Caco-2 (cell line): Measurements from ENCODE around the gene THADA. TPM values are rescaled to one million over a fixed set of nuclear protein-coding genes. Genes with fewer than 3 reads are reported as not detected.
A peak's percentile ranks its signal among the peaks of the same experiment; 100 is the strongest.

Experiments
- BruUV-seq: library from RNA; stranded (reverse); fragments of 400-500 nt; replicated peaks from 2 replicates; lab custom pipeline; 2021; lab: Mats Ljungman, UMichigan
- CTCF ChIA-PET: fragments of 300-600 bp; sonication (Branson Sonifier 250); formaldehyde crosslinking; loops from one replicate; lab custom pipeline; 2022; ENCODE audit warnings: antibody characterized with exemption; lab: Charles Lee
- POLR2A ChIA-PET: fragments of 300-600 bp; sonication (Branson Sonifier 250); formaldehyde crosslinking; loops from one replicate; lab custom pipeline; 2022; ENCODE audit warnings: antibody characterized with exemption; lab: Charles Lee
- DNase-seq, 2 experiments: peaks; one replicate each; pipeline versions ENCODE4 v3.0.0 to v3.0.0-alpha.2; 2020 to 2022
- H3K27me3 ChIP-seq: replicated peaks from 2 replicates; pipeline ENCODE4 v1.6.0; 2011; ENCODE audit warnings: low read length; ENCODE audit not compliant: control insufficient read depth, insufficient read depth
- H3K36me3 ChIP-seq: 2 replicates; pipeline ENCODE4 v1.5.1; 2011; ENCODE audit warnings: low read length; ENCODE audit not compliant: control insufficient read depth, insufficient read depth
- H3K4me1 ChIP-seq: fragments of 250-450 bp; sonication (Bioruptor Pico); 2 replicates; pipeline ENCODE4 v1.5.1; 2020; ENCODE audit warnings: mild to moderate bottlenecking
- H3K4me3 ChIP-seq: 2 replicates; pipeline ENCODE4 v1.5.1; 2011; ENCODE audit warnings: low read depth, mild to moderate bottlenecking, control low read depth, low read length
- H3K9me3 ChIP-seq: fragments of 250-450 bp; sonication (Bioruptor Pico); 2 replicates; pipeline ENCODE4 v1.5.1; 2020; ENCODE audit warnings: mild to moderate bottlenecking, moderate library complexity
- H3K27ac Mint-ChIP-seq: one replicate; pipeline ENCODE4 v1.8.0; 2022; ENCODE audit warnings: mixed read lengths; ENCODE audit not compliant: unreplicated experiment
- H3K27me3 Mint-ChIP-seq: one replicate; pipeline ENCODE4 v1.8.0; 2022; ENCODE audit warnings: mixed read lengths; ENCODE audit not compliant: insufficient read depth, unreplicated experiment
- H3K36me3 Mint-ChIP-seq: one replicate; pipeline ENCODE4 v1.8.0; 2022; ENCODE audit warnings: mild to moderate bottlenecking, mixed read lengths; ENCODE audit not compliant: insufficient read depth, unreplicated experiment
- H3K4me1 Mint-ChIP-seq: one replicate; pipeline ENCODE4 v1.8.0; 2022; ENCODE audit warnings: low read depth, mixed read lengths; ENCODE audit not compliant: unreplicated experiment
- H3K4me3 Mint-ChIP-seq: one replicate; pipeline ENCODE4 v1.8.0; 2022; ENCODE audit warnings: mild to moderate bottlenecking, moderate library complexity, mixed read lengths; ENCODE audit not compliant: unreplicated experiment
- H3K9me3 Mint-ChIP-seq: one replicate; pipeline ENCODE4 v1.8.0; 2022; ENCODE audit warnings: mixed read lengths; ENCODE audit not compliant: unreplicated experiment
- intact Hi-C: fragments of 100-400 bp; cut with micrococcal nuclease; formaldehyde crosslinking; loops from one replicate; pipeline ENCODE4 v1.10.0; 2022; ENCODE audit not compliant: unreplicated experiment
- total RNA-seq: library from RNA; stranded (reverse); gene quantifications from 2 replicates; pipeline ENCODE4 v1.2.3, GENCODE V29; 2022
- TF ChIP-seq, protein P1 (sequence below), 2 experiments: fragments of 200-600 bp in 1 of 2; IDR thresholded peaks; 1 replicate in 1 of 2; 2 replicates in 1 of 2; pipeline versions ENCODE4 v1.5.1 to v1.8.0; 2011 to 2022; ENCODE audit warnings: antibody characterized with exemption in 1 of 2, control low read depth in 1 of 2, inconsistent platforms in 1 of 2, low read depth in 1 of 2, low read length in 1 of 2, mild to moderate bottlenecking in 1 of 2, moderate library complexity in 1 of 2; ENCODE audit not compliant: insufficient read depth in 1 of 2, severe bottlenecking in 1 of 2, unreplicated experiment in 1 of 2

THADA gene
- total RNA-seq, 1 experiment from 2014 or later, result 33.8 TPM

GRCh38 chr2:43464590-43464989 is 131.2 kb downstream of the THADA start:
- peaks cover 73% of the 10 kb centered on the region for H3K4me1 ChIP-seq
- peaks cover 57% of the 10 kb centered on the region for H3K4me1 Mint-ChIP-seq
- peak overlapping the region; percentile 63 for H3K27ac Mint-ChIP-seq

GRCh38 chr2:43462866-43463641 is 132.8 kb downstream of the THADA start:
- peak; percentile 85 to 86 for DNase-seq
- H3K36me3 ChIP-seq, result no peaks in the 10 kb centered on the region; the same call in 1 of the 2 replicates
- H3K4me3 ChIP-seq, result no peak overlapping the region
- H3K9me3 ChIP-seq, result no peaks in the 10 kb centered on the region
- H3K4me1 ChIP-seq, result peaks cover 65% of the 10 kb centered on the region
- TSS peak; percentile 80 for BruUV-seq
- Mint-ChIP-seq H3K27me3 (no peaks in the 10 kb centered on the region), H3K9me3 (peaks cover 9% of the 10 kb centered on the region), H3K27ac (peak overlapping the region; percentile 89), H3K4me1 (peaks cover 52% of the 10 kb centered on the region), H3K4me3 (peak overlapping the region; percentile 58), H3K36me3 (peaks cover 22% of the 10 kb centered on the region)
- intact Hi-C loops, result loop anchor here (1.0 kb wide), 1 partner anchor 43 kb away; no protein-coding TSS in a partner anchor
- no peaks in the 10 kb centered on the region for H3K27me3 ChIP-seq
- TF ChIP-seq, protein P1, sequence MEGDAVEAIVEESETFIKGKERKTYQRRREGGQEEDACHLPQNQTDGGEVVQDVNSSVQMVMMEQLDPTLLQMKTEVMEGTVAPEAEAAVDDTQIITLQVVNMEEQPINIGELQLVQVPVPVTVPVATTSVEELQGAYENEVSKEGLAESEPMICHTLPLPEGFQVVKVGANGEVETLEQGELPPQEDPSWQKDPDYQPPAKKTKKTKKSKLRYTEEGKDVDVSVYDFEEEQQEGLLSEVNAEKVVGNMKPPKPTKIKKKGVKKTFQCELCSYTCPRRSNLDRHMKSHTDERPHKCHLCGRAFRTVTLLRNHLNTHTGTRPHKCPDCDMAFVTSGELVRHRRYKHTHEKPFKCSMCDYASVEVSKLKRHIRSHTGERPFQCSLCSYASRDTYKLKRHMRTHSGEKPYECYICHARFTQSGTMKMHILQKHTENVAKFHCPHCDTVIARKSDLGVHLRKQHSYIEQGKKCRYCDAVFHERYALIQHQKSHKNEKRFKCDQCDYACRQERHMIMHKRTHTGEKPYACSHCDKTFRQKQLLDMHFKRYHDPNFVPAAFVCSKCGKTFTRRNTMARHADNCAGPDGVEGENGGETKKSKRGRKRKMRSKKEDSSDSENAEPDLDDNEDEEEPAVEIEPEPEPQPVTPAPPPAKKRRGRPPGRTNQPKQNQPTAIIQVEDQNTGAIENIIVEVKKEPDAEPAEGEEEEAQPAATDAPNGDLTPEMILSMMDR (IDR thresholded peaks at IDR 0.05; ENCODE audit: insufficient read depth in 1 of 2, low read depth in 1 of 2, low read length in 1 of 2, severe bottlenecking in 1 of 2, unreplicated experiment in 1 of 2), result no peak
- CTCF ChIA-PET, result interaction anchor here (0.6 to 1.1 kb wide), 7 partner anchors 15 to 638 kb away, joined by 3 to 4 read pairs (median 3); no protein-coding TSS in a partner anchor
- POLR2A ChIA-PET, result interaction anchor here (0.9 to 1.0 kb wide), 2 partner anchors 19 to 236 kb away, joined by 3 to 4 read pairs; partner anchors contain the start of gene ZFP36L2

More at GRCh38 chr2:43464590-43464989, 131.2 kb downstream of the THADA start:
- TF ChIP-seq, protein P1 (IDR thresholded peaks at IDR 0.05; ENCODE audit: insufficient read depth in 1 of 2, low read depth in 1 of 2, low read length in 1 of 2, severe bottlenecking in 1 of 2, unreplicated experiment in 1 of 2), result no peak
- no peaks in the 10 kb centered on the region; the same call in 1 of the 2 replicates for H3K36me3 ChIP-seq
- BruUV-seq, result no TSS peak
- H3K9me3 ChIP-seq, result no peaks in the 10 kb centered on the region
- no peaks in the 10 kb centered on the region for H3K27me3 ChIP-seq
- H3K4me3 Mint-ChIP-seq, result no peak overlapping the region
- H3K36me3 Mint-ChIP-seq, result peaks cover 15% of the 10 kb centered on the region
- intact Hi-C loops, result no loop called here
- no peak for DNase-seq
- H3K27me3 Mint-ChIP-seq, result no peaks in the 10 kb centered on the region
- POLR2A ChIA-PET, result interaction anchor here (0.7 kb wide), 1 partner anchor 131 kb away, joined by 3 read pairs; the partner anchor contains the start of gene THADA
- H3K9me3 Mint-ChIP-seq, result peaks cover under 1% of the 10 kb centered on the region
- CTCF ChIA-PET, result interaction anchor here (0.6 kb wide), 1 partner anchor 240 kb away, joined by 3 read pairs; no protein-coding TSS in a partner anchor
- no peak overlapping the region for H3K4me3 ChIP-seq

DNA sequence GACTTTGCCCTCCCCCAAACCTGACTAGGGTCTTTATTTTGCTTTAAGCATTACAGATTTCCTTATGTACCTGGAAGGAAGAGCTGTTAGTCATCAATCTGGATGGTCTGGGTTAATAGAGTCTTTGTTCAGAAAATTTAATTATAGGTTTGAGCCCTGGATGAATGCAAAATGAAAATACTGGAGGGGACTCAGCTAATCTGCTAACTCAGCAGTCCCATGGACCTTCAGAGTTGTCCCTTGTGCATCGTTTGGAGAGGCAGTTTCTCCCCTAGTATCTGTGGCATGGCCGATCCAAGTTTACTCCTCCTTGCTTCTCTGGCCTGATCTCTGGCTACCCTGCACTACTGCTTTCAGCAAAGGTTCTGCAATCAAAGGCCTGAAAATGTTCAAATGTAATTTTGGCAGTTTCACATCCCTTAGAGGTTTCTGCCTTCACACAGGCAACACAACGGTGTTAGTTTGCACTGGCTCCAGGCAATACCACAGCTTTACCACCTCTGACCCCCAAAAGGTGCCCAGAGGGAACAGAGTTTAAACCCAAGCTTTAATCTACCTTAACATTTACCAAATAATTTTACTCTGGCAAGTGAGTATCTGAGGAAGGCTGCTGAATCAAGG is 134.3 kb downstream of the THADA start:
- intact Hi-C loops, result no loop called here
- H3K9me3 Mint-ChIP-seq, result peaks cover 9% of the 10 kb centered on the region
- no peak overlapping the region for H3K4me3 Mint-ChIP-seq
- no peaks in the 10 kb centered on the region; the same call in 1 of the 2 replicates for H3K36me3 ChIP-seq
- peaks cover 61% of the 10 kb centered on the region for H3K4me1 Mint-ChIP-seq
- TF ChIP-seq, protein P1 (IDR thresholded peaks at IDR 0.05; ENCODE audit: insufficient read depth in 1 of 2, low read depth in 1 of 2, low read length in 1 of 2, severe bottlenecking in 1 of 2, unreplicated experiment in 1 of 2), result no peak
- peaks cover 75% of the 10 kb centered on the region for H3K4me1 ChIP-seq
- ChIA-PET POLR2A (interaction anchor here (1.2 kb wide), 1 partner anchor 235 kb away, joined by 3 read pairs; the partner anchor contains the start of gene ZFP36L2), CTCF (no interaction called here)
- H3K36me3 Mint-ChIP-seq, result peaks cover 22% of the 10 kb centered on the region
- H3K4me3 ChIP-seq, result no peak overlapping the region
- no TSS peak for BruUV-seq
- no peaks in the 10 kb centered on the region for H3K27me3 ChIP-seq
- H3K27me3 Mint-ChIP-seq, result no peaks in the 10 kb centered on the region
- no peaks in the 10 kb centered on the region for H3K9me3 ChIP-seq
- H3K27ac Mint-ChIP-seq, result peak overlapping the region; percentile 89
- no peak for DNase-seq
